Measurements from ENCODE around the gene NHERF1.

NHERF1 gene

GRCh38 chr17:74757931-74758847 lies 9.8 kb downstream of the NHERF1 start:
- H4K20me1 ChIP-seq (ENCODE audit: insufficient read depth): peaks cover 30% of the 10 kb centered on the region; the same call in 1 of the 2 replicates
- H2AFZ ChIP-seq (ENCODE audit: low read depth): no peak overlapping the region
- H3K4me1 ChIP-seq (ENCODE audit: low read depth, poor library complexity, severe bottlenecking): peaks cover 91% of the 10 kb centered on the region
- no peak overlapping the region for H3K4me3 ChIP-seq (IDR thresholded peaks at IDR 0.05; ENCODE audit: insufficient read depth, low read depth, low read length)
- no peaks in the 10 kb centered on the region for H3K36me3 ChIP-seq (ENCODE audit: insufficient read depth)
- peaks cover 99% of the 10 kb centered on the region for H3K79me2 ChIP-seq (ENCODE audit: insufficient read depth, low read depth)
- peak overlapping the region; percentile 100 for H3K4me2 ChIP-seq
- no peak for TF ChIP-seq CTCF (conservative IDR thresholded peaks at IDR 0.05; ENCODE audit: low read depth, low read length)
- H3K27me3 ChIP-seq (ENCODE audit: insufficient read depth, low read depth): no peaks in the 10 kb centered on the region
- peak overlapping the region; percentile 26; the same call in 1 of the 2 replicates for H3K9ac ChIP-seq
- peak overlapping the region; percentile 66 for H3K27ac ChIP-seq

GRCh38 chr17:74758848-74759168 lies 10.4 kb downstream of the NHERF1 start:
- Histone ChIP-seq H2AFZ (ENCODE audit: low read depth) (no peak overlapping the region), H3K4me2 (peak overlapping the region; percentile 100), H4K20me1 (ENCODE audit: insufficient read depth) (peaks cover 30% of the 10 kb centered on the region; the same call in 1 of the 2 replicates), H3K27ac (peak overlapping the region; percentile 66), H3K9ac (peak overlapping the region; percentile 26; the same call in 1 of the 2 replicates), H3K79me2 (ENCODE audit: insufficient read depth, low read depth) (peaks cover 99% of the 10 kb centered on the region), H3K4me3 (IDR thresholded peaks at IDR 0.05; ENCODE audit: insufficient read depth, low read depth, low read length) (no peak overlapping the region), H3K27me3 (ENCODE audit: insufficient read depth, low read depth) (no peaks in the 10 kb centered on the region), H3K36me3 (ENCODE audit: insufficient read depth) (no peaks in the 10 kb centered on the region), H3K4me1 (ENCODE audit: low read depth, poor library complexity, severe bottlenecking) (peaks cover 85% of the 10 kb centered on the region)
- TF ChIP-seq CTCF (conservative IDR thresholded peaks at IDR 0.05; ENCODE audit: low read depth, low read length): no peak

GRCh38 chr17:74759243-74759801 lies 10.9 kb downstream of the NHERF1 start:
- Histone ChIP-seq H3K79me2 (ENCODE audit: insufficient read depth, low read depth) (peaks cover 100% of the 10 kb centered on the region), H4K20me1 (ENCODE audit: insufficient read depth) (peaks cover 30% of the 10 kb centered on the region; the same call in 1 of the 2 replicates), H3K27me3 (ENCODE audit: insufficient read depth, low read depth) (no peaks in the 10 kb centered on the region), H2AFZ (ENCODE audit: low read depth) (no peak overlapping the region), H3K4me2 (peak overlapping the region; percentile 100), H3K36me3 (ENCODE audit: insufficient read depth) (no peaks in the 10 kb centered on the region), H3K27ac (peak overlapping the region; percentile 66), H3K4me1 (ENCODE audit: low read depth, poor library complexity, severe bottlenecking) (peaks cover 80% of the 10 kb centered on the region), H3K9ac (peak overlapping the region; percentile 26; the same call in 1 of the 2 replicates), H3K4me3 (IDR thresholded peaks at IDR 0.05; ENCODE audit: insufficient read depth, low read depth, low read length) (no peak overlapping the region)
- TF ChIP-seq CTCF (conservative IDR thresholded peaks at IDR 0.05; ENCODE audit: low read depth, low read length): peak; percentile 38; the same call in 1 of the 2 replicates

- Histone ChIP-seq H3K79me2 (ENCODE audit: insufficient read depth, low read depth) (peaks cover 100% of the 10 kb centered on the region), H3K27me3 (ENCODE audit: insufficient read depth, low read depth) (no peaks in the 10 kb centered on the region), H3K4me2 (peak overlapping the region; percentile 100), H2AFZ (ENCODE audit: low read depth) (no peak overlapping the region), H3K9ac (peak overlapping the region; percentile 14; the same call in 1 of the 2 replicates), H3K4me1 (ENCODE audit: low read depth, poor library complexity, severe bottlenecking) (peaks cover 75% of the 10 kb centered on the region), H3K36me3 (ENCODE audit: insufficient read depth) (no peaks in the 10 kb centered on the region), H3K4me3 (IDR thresholded peaks at IDR 0.05; ENCODE audit: insufficient read depth, low read depth, low read length) (no peak overlapping the region), H4K20me1 (ENCODE audit: insufficient read depth) (peaks cover 30% of the 10 kb centered on the region; the same call in 1 of the 2 replicates), H3K27ac (peak overlapping the region; percentile 66; the same call in 1 of the 2 replicates)
- TF ChIP-seq CTCF (conservative IDR thresholded peaks at IDR 0.05; ENCODE audit: low read depth, low read length): no peak
These were observed 11.5 kb downstream of the NHERF1 start for GRCh38 chr17:74759941-74760340.

Data from KMS-11 (cell line).